NK-92 (cell line): ENCODE measurements around the gene CHCHD3.
"Not testable (repeated sequence)": the region's sequence is repeated elsewhere in the genome, so short reads cannot be mapped to it uniquely, and the experiment has no call there.

Experiments used
- DNase-seq: peaks from one replicate; lab custom pipeline; 2025; ENCODE audit not compliant: unreplicated experiment; lab: John Stamatoyannopoulos, UW

The CHCHD3 gene

DNA sequence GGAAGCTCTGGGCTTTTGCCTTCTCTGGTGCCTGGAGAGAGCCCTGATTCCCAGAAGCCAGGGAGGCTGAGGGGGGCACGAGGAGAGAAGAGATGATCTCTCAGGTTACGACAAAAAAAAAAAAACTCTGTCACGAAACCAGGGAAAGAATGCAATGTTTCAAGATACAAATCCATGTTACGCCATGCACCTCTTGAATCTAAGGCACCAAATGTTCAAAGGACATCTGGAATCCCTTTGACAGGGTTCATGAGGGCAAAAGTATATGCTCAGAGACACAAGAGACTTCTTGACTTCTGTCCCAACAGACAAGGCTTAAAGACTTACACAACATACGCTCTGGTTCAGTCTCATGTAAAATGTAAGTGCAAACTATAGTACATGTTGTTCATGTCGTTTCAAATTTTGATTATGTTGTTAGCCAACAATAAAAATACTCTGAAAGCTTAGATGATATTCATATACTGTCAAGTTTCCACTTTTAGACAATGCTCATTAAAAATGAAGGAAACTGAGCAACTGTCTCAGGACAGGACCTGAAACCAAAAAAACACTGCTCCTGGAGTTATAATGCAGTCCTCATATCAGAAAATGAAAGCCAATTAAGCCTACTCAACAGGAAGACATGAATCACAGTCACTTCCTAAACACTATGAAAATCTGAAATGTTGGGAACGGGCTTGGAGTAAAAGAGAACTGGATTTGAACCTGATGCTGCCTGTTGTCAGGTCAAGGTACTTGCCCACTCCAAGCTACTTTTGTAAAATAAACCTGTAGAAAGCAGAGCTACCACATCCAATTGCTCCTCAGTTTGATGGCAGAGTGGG lies 72.3 kb downstream of the CHCHD3 start:
- no peak for DNase-seq

DNA sequence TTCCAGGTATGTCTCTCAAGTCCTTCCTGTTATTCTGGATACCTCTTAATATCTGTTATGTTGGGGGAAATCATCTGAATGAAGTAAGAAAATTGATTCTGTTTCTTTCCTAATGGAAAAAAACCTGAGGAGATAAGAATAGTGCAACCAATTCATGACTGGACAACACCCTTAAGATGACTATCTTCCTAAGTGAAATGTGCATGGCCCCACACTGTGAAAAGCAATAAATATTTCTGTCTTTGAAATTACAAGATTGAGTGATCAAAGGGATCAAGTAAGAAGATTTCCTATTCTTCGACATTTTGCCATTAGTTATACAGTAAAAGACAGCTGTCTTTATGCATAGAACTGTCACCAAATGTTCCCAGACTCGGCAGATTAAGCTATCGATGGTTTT lies 73.9 kb downstream of the CHCHD3 start:
- DNase-seq: no peak

DNA sequence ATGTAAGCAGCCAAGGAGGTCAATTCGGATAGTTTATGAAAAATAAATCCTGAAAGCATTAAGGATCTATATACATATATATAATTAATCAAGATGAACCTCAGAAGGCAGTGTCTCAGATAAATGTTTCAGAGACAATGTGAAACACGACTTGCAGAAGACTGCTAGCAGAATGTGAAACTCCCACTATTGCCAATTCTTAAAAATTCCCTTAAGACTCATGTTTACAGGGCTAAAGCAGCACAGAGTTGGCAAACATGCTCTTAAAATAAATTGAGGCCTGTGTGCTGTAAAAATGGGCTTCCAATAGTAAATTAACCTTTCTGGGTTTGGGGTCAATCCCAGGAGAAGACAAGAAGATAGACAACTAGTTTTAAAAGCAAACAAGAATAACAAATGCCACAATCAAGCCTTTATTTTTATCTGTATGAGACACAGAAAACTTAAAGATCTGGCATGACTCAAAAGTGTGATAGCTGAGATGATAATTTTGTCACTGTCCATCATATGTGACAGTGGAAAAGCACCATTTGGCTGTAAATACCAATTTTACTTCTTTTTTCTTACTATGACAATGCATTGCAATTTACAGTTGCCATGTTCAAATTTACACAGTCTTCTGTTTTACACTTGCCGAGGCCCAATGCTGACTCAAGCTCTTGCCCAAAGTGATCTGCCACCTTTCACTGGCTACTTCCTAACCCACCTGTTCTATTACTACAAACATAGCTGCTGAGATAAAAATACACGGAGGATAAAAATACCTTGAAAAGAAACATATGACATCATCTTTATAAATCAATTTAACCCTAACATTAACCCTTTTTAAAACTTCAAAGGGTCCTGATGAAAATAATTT lies 78.6 kb downstream of the CHCHD3 start:
- DNase-seq: no peak

DNA sequence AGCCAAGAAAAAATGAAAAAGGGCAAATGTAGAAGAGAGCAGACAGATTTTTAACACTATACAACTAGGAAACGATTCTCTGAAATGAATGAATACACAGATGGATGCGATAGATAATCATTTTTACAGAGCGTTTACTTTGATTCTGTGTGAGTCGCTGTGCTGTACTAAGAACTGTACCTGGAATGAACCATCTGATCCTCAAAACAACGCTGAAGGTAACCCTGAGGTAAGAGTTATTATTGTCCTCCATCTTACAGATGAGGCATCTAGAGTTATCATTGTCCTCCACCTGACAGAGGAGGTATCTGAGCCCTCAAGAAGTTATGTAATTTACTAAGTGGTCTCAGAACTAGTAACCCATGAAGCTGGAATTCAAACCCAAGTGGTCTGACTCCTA lies 80.2 kb downstream of the CHCHD3 start:
- no peak for DNase-seq

DNA sequence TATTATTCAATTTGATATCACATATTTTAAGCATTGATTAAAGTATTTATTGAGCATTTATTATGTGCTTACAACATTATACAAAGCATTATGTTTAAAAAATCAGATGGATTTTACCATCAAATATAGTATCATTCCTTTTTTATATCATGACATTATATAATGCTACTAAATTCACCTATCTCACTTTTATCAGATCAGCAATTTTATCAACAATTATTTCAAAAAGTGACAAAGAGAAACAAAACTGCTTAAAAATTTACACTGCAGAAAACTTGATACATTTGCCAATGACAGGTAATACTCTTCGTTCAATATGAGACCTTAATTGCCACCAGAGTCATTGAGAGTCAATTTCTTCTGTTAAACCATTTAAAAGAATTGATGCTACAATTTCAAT lies 82.0 kb downstream of the CHCHD3 start:
- no peak for DNase-seq

DNA sequence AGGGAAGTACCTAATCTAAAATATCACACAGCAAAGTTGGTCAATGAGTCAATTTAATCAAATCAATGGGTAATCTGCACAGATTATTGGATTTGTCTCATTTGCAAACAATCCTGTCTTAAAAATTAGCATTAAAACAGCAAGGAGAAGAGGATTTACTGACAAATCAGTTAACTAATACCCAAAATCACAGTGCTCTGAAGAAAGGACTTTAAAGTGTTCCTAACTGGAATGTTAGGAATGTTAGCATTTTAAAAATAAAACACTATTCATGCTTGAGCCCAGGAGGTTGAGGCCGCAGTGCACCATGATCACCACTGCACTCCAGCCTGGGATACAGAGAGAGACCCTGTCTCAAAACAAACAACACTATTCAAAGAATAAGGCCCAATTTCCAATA lies 83.1 kb downstream of the CHCHD3 start:
- DNase-seq: no peak

DNA sequence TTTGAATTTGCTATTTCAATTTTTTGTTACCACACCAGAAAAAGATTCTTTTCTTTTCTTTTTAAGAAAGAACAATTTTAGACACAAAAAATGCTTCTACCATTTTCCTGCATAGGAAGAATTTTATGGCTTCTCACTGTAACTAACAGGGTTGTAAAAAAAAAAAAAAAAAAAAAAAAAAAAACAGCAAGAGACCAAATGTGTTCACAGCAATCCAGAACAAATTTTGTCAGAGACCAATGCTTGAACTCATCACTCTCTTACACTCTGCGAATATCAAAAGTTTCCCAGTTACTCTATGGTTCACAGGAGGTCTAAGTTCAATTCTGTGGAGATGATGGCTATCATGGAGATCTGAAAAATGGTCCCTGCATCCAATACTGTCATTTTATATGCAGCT lies 84.4 kb downstream of the CHCHD3 start:
- DNase-seq: no peak

DNA sequence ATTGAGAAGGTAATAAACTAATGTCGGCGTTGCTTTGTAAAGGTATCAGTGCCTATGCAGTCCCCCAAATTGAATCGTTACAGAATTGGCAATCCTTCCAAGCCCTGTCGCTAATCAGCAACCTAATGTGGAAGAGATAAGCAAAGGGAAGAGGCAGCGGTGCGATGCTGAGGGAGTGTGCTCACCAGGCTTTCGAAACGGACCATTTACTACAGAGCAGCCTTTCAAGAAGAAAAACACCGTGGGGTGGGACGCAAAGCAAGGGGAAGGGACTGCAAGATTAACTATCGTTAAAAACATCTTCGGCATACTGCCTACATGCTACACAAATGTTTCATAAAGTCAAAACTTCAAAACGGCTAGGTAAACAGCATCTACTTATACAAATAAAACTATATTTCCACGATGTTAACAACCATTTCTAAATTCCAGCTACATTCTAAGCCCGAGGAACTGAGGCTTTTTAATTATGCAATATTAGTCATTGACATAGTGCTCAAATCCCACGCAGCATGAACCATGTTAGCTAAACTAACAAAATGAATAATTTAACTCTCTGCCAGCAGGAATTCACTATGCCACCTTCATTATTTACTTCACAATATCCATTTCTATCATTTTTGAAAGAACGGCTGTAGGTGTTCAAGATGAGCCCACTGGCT lies 85.2 kb downstream of the CHCHD3 start:
- DNase-seq: no peak

DNA sequence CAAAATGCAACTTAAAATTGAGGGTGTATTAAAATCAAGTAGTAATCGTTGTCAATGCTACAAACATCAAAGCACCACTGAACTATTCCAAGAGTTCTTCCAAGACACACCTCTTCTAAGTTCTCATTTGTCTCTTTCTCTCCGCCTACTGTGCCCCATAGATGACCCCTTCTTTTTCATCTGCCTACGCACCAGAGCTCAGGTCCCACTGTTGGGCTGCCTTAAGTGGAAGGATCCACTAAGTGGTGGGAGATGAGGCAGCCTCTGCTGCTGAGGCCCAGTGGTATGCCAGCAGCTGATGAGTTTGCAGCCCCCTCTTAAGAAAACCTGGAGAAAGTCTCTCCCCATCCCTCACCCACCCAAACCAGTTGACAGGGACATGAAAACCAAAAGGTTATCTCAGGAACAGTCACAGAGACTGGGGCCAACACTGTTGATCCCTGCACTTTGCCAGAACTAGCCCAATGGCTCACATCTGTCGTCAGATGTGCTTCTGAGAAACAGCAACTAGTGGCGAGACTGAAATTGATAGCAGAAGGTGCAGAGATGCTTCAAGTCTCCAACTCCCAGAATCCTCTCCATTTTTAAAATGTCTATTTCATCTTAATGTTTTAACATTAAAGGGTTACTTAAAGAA lies 88.4 kb downstream of the CHCHD3 start:
- no peak for DNase-seq

DNA sequence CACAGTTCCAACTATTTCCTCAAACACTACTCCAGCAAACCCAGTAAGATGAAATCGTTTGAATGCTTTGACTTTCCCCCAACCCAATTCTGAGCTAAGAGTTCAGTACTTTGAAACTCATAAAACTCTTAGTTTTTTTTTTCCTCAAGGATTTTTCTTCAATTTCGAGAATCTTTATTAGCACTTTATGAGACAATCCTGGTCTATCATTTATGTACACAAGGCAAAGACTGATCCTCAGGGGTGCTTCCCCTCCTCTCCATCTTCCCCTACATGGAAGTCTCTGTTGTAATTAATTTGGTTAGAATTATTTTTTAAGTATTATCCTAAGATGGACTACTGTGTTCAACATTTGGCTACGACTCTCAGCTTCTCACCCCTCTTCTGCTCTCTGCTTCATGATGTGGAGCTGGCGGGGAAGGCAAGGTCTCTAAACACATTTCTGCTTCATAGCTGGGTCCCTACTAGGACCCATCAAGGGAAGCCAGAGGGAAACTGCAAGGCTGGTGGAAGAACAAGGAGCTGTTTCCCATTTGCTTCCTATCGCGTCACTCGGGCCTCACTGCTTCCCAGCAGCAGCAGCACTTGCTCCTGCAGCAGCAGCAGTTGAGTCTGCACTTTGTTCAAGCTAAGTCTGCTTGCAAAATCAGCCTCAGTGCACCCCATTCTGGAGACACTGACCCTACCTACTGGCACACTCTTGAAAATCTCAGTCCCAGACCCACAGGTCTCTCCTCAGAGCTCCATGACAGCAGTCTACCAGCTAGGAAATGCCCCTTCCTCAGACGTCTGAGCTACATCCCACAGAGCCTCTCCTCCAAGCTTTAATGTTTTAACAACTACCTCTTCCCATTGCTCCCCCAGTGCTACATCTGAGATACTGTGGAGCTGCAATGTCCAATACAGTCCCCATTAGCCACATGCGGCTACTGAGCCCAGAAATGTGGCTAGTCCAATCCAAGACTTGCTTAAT lies 90.0 kb downstream of the CHCHD3 start:
- no peak for DNase-seq

DNA sequence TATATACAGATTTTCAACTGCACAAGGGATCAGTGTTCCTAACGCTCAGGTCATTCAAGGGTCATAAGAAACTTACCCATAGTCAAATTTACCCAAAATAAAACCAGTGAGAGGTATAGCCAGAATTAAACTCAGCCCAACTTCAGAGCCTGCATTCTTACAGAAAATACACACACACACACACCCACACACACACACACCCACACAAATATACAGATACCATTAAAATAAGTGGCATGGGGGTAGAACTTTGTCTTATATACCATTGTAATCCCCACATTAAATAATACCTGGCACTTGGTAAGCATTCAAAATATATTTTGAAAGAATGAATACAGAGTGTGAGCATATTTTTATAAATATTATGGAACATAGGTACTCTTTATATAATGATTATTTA lies 93.8 kb downstream of the CHCHD3 start:
- no peak for DNase-seq

DNA sequence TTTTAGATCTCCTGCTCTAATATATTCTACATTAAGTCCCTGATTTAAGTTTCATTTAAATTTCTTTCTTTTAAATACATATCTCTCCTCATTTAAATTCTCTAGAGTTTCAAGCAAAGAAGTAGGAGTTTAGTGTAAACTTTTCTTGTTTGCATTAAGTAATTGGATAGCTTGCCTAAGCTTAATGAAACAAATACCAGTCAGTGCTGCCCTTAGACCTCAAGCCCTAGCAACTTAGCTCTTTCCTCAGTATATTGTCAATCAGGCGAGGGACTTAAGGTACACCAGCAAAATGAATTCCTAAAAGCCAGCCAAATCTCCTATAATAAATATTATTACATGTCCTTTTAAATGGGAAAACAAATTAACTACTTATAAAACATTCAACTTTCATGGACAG lies 101.5 kb downstream of the CHCHD3 start:
- no peak for DNase-seq

DNA sequence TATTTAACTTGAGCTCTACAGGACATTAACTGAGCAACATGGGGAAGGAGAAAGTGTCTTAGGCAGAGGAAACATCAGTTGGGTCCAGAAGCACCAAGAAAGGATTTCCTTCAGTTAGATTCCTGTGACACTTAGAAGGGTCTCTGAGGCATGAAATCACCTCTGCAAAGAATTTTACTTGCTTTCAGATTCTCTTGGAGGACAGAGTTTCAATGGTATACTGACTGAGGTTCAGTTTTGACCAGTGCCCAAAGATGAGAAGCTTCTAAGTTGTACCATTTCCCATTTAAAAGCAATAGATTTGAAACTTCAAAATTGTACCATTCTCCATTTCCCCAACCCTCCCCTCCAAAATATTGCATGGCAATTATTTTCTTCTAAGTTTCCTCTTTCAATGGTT lies 102.4 kb downstream of the CHCHD3 start:
- no peak for DNase-seq

DNA sequence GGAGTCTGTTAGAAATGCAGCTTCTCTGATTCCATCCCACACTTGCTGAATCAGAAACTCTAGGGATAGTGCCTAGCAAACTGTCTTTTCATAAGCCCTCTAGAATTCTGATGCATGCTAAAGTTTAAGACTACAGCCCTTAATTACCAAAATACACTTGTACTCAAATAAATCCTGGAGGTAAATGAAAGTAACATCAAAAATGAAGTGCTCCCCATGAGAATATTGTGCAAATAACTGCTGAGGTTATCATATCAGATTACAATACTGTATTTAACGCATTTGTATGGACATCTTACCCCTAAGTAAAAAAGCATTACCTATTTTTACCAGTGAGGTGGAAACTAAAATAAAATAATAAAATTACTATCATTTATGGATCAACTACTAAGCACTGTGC lies 104.7 kb downstream of the CHCHD3 start:
- no peak for DNase-seq

DNA sequence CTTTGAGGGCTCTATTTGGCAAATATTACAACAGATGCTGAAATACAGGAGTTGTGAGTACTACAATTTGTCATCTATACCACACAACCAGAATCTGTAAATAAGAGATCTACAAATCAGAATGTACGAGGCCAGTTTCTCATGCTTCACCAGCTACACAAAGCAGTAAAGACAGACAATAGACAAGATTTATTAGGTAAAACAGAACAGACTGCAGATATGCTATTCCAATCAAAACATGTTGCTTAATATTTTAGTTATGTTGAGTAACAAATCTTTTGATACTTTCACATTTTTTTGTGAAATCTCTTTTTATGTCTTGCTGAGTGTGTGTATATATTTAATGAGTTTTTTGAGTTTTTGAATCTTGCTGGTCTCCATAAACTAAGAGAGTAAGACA lies 109.1 kb downstream of the CHCHD3 start:
- DNase-seq: no peak

DNA sequence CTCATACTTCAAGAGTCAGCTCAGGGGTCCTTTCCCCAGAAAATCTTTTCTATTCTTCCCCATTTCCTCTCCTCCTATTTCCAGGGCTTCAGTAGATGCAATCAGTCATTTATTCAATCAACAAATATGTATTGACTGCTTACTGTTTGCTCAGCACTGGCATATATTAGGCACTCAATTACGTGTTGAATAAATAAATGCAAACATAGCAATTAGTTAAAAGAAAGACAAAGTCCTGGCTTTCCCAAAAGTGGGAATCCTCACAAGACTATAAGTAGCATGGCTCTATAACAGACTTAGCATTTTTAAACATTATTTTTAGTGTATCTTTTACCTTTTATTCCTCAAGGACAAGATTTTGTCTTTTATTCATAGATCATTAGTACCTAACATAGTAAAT lies 111.6 kb downstream of the CHCHD3 start:
- no peak for DNase-seq

DNA sequence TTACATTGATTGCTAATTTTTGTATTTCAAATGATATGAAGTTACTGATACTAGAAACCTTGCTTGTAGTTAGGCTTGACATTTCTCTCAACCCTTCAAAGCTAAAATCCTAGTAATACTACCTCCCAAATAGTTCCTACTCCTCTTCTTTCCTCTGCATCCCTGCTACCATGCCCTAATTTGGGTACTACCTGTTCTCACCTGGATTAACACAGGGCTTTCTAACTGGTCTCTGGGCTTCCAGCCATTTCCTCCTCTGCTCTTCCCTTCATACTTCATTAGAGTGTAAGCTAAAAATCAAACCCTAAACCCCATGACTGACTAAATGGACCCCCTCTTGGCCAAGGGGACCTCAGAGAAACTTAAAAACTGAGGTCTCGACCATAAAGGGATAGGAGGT lies 112.4 kb downstream of the CHCHD3 start:
- no peak for DNase-seq

DNA sequence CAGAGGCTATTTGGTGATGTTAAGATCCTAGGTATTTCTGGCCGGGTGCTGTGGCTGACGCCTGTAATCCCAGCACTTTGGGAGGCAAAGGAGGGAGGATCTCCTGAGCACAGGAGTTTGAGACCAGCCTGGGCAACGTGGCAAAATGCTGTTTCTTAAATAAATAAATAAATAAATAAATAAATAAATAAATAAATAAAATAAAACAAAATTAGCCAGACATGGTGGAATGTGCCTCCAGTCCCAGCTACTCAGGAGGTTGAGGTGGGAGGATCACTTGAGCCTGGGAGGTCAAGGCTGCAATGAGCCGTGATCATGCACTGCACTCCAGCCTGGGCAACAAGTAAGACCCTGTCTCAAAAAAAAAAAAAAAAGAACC lies 114.4 kb downstream of the CHCHD3 start:
- not testable (repeated sequence) for DNase-seq

DNA sequence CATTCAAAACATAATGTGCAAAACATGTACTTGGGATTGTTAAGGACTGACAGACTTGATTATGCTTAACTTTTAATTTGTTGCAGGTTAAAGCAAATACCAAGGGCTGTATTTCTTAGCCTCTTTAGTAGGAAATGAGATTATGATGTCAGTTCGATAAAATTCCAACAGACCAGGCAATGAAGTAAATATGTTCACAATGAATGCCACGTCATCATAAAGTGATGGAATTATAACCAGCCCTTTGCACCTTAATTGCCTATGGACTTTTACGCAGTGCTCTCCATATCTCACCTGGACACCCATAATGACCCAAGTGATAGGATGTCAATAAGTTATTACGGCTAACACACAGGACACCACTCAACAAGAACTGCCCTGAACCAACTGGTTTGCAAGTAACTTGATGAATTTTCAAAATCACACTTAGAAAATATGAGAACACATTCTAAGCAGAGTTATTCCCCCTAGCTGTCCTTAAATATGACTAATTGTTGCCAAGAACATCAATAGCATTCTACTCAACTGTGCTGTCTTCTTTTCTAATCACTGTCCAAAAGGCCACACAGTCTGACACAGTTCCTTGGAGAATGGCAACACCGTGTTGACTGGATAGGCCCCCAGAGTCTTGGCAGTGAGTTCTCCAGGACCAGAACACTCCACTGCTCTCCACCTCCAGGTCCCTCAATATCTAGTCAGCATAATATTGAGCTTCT lies 115.0 kb downstream of the CHCHD3 start:
- no peak for DNase-seq

DNA sequence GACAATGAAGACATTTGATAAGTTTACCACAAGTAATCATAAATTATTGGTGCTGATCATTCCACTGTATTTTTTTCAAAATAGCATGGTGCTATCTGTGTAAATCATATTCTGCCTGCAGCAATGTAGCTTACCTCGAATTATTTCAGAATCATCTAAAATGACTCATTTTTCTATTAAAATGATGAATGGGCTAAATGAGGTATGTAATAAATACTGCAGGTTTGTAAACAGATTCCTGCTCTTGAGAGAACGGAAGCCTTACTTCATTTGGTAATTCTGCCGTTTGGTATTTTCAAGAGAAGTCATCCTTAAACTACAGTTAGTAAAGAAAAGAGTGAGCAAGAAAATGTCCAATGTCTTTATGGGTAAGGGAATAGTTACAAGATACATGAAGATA lies 115.9 kb downstream of the CHCHD3 start:
- no peak for DNase-seq
